Measurements from ENCODE around the gene SREK1IP1. TPM values are rescaled to one million over a fixed set of nuclear protein-coding genes. Genes with fewer than 3 reads are reported as not detected.

Gene SREK1IP1
- total RNA-seq, 3 donors from 2014 or later (not counting 1 experiment from before 2014, with no cell fraction given) = 20.2 to 28.0 (median 24.4) TPM

DNA sequence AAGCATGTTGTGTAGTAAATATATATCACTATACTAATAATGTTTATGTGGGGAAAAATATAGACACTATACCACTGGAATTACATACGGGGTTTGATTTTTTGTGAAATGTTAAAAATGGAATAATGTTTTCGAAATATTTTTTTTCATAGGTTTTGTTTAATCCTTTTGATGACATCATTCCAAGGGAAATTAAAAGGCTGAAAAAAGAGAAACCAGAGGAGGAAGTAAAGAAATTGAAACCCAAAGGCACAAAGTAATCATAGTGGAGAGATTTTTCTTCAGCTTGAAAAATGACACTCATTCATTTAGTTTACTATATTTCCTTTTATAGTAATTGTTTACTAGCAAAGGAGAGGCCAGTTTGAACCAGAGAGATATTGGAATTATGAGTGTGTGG lies 17.9 kb upstream of the SREK1IP1 start:
- Histone ChIP-seq H3K27me3 (ENCODE audit: control insufficient read depth, insufficient read depth, low read length) (no peaks in the 10 kb centered on the region), H3K36me3 (ENCODE audit: control insufficient read depth, insufficient read depth, low read length) (peaks cover 23% of the 10 kb centered on the region), H3K27ac (ENCODE audit: low read length) (no peak overlapping the region), H3K9me3 (ENCODE audit: control insufficient read depth, insufficient read depth, low read length) (no peaks in the 10 kb centered on the region), H3K4me3 (ENCODE audit: low read length) (no peak overlapping the region), H3K4me1 (ENCODE audit: control insufficient read depth, insufficient read depth, low read length) (no peaks in the 10 kb centered on the region)
- 80% methylated on average over 1 of the region's 2 CpGs for WGBS (ENCODE audit: insufficient coverage)
- no peak for DNase-seq
- intact Hi-C loops (cut with micrococcal nuclease) = no loop called here
- Mint-ChIP-seq H3K4me3 (no peak overlapping the region), H3K9me3 (no peaks in the 10 kb centered on the region), H3K4me1 (peaks cover 0 to 6% of the 10 kb centered on the region in 2 donors), H3K27me3 (ENCODE audit: low read depth in 2 of 2) (no peaks in the 10 kb centered on the region), H3K36me3 (peaks cover 8% of the 10 kb centered on the region), H3K27ac (no peak overlapping the region)
- no peak for ATAC-seq
- TF ChIP-seq, protein P1, sequence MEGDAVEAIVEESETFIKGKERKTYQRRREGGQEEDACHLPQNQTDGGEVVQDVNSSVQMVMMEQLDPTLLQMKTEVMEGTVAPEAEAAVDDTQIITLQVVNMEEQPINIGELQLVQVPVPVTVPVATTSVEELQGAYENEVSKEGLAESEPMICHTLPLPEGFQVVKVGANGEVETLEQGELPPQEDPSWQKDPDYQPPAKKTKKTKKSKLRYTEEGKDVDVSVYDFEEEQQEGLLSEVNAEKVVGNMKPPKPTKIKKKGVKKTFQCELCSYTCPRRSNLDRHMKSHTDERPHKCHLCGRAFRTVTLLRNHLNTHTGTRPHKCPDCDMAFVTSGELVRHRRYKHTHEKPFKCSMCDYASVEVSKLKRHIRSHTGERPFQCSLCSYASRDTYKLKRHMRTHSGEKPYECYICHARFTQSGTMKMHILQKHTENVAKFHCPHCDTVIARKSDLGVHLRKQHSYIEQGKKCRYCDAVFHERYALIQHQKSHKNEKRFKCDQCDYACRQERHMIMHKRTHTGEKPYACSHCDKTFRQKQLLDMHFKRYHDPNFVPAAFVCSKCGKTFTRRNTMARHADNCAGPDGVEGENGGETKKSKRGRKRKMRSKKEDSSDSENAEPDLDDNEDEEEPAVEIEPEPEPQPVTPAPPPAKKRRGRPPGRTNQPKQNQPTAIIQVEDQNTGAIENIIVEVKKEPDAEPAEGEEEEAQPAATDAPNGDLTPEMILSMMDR (IDR thresholded peaks at IDR 0.05) = no peak

DNA sequence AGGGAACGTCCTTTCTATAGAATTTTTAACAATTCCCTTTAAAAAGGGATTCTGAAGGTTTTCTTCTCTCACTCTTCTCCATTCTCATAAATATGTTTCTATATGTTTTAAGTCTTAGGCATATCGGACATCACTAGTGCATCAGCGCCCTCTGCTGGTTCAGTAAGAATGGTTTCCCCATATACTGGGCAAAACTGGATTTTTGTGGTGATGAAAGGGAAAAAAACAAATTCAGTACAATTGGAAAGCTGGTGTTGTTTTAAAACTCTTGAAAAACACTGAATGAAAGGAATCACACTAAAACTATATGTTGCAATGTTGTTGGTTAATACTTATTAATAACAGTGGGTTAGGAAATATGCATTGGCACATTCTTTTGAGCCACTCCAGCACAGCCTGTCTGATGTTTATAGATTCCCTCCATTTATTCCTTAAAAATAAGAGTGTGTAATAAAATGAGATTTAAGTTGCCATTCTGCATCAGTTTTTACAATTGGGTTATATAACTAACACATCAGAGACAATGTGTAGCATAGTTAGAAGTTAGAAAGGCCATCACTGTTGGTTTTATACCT lies 16.0 kb upstream of the SREK1IP1 start:
- TF ChIP-seq, protein P1 (IDR thresholded peaks at IDR 0.05) = peak; percentile 96
- H3K36me3 ChIP-seq (ENCODE audit: control insufficient read depth, insufficient read depth, low read length) = peaks cover 16% of the 10 kb centered on the region
- H3K27ac ChIP-seq (ENCODE audit: low read length) = no peak overlapping the region
- H3K4me1 ChIP-seq (ENCODE audit: control insufficient read depth, insufficient read depth, low read length) = no peaks in the 10 kb centered on the region
- no peaks in the 10 kb centered on the region for H3K9me3 Mint-ChIP-seq
- H3K27me3 ChIP-seq (ENCODE audit: control insufficient read depth, insufficient read depth, low read length) = no peaks in the 10 kb centered on the region
- no peak overlapping the region for H3K4me3 ChIP-seq (ENCODE audit: low read length)
- no peaks in the 10 kb centered on the region for H3K27me3 Mint-ChIP-seq (ENCODE audit: low read depth in 2 of 2)
- peaks cover 8% of the 10 kb centered on the region for H3K36me3 Mint-ChIP-seq
- DNase-seq (peak; percentile 54 to 91), ATAC-seq (peak; percentile 83 to 92 (median 85))
- no peak overlapping the region for H3K4me3 Mint-ChIP-seq
- no CpG with 5 or more reads among the region's 3 CpGs for whole genome bisulfite sequencing (ENCODE audit: insufficient coverage)
- H3K27ac Mint-ChIP-seq = no peak overlapping the region
- intact Hi-C loops (cut with micrococcal nuclease) = no loop called here
- no peaks in the 10 kb centered on the region for H3K9me3 ChIP-seq (ENCODE audit: control insufficient read depth, insufficient read depth, low read length)
- peaks cover 5 to 6% of the 10 kb centered on the region in 2 donors for H3K4me1 Mint-ChIP-seq

DNA sequence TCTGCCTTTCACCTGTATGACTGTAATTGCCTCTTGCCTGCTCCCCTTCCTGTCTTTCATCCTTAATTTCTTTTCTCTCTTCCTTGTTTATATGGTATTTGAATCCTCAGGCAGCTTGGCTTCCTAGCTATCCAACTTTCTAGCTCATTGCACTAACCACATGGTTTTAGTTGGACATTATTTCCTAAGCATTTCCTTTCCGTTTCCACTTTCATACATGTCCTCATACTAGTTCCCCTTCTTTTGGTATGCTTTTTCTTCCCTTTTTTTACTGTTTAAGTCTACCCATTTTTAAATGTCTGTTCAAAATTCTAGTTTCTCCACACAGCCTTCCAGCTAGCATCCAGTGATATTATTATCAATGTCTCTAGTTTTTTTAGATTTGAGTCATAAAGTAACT lies 6.8 kb upstream of the SREK1IP1 start:
- Mint-ChIP-seq H3K9me3 (no peaks in the 10 kb centered on the region), H3K36me3 (peaks cover 9% of the 10 kb centered on the region), H3K27ac (no peak overlapping the region), H3K4me3 (no peak overlapping the region), H3K4me1 (peaks cover 12 to 15% of the 10 kb centered on the region in 2 donors), H3K27me3 (ENCODE audit: low read depth in 2 of 2) (no peaks in the 10 kb centered on the region)
- intact Hi-C loops (cut with micrococcal nuclease) = no loop called here
- Histone ChIP-seq H3K27me3 (ENCODE audit: control insufficient read depth, insufficient read depth, low read length) (no peaks in the 10 kb centered on the region), H3K4me3 (ENCODE audit: low read length) (no peak overlapping the region), H3K27ac (ENCODE audit: low read length) (no peak overlapping the region), H3K4me1 (ENCODE audit: control insufficient read depth, insufficient read depth, low read length) (no peaks in the 10 kb centered on the region), H3K9me3 (ENCODE audit: control insufficient read depth, insufficient read depth, low read length) (no peaks in the 10 kb centered on the region), H3K36me3 (ENCODE audit: control insufficient read depth, insufficient read depth, low read length) (no peaks in the 10 kb centered on the region)
- TF ChIP-seq, protein P1 (IDR thresholded peaks at IDR 0.05) = no peak
- DNase-seq (no peak), ATAC-seq (no peak)
- 85% methylated on average over 1 of the region's 1 CpG for WGBS (ENCODE audit: insufficient coverage)

DNA sequence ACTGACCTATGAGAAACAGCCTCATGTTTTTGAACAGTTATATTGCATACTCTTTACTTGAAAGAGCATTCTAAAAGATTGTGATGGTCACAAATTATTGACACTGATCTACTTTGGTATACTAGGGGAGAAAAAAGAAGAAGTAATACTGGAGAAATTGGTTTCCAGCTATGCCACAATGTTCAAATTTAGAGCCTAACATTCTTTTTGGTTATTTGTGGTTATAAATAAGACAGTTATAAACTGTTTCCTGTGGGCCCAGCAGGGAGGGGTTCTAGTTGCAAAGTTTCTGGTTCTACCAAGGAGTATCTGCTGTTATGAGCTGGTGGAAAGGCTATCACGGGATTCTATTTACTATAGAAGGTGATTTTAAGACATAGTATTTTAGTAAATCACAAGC lies 5.0 kb upstream of the SREK1IP1 start:
- Histone ChIP-seq H3K4me1 (ENCODE audit: control insufficient read depth, insufficient read depth, low read length) (peaks cover 4% of the 10 kb centered on the region), H3K36me3 (ENCODE audit: control insufficient read depth, insufficient read depth, low read length) (no peaks in the 10 kb centered on the region), H3K4me3 (ENCODE audit: low read length) (no peak overlapping the region), H3K27me3 (ENCODE audit: control insufficient read depth, insufficient read depth, low read length) (no peaks in the 10 kb centered on the region), H3K9me3 (ENCODE audit: control insufficient read depth, insufficient read depth, low read length) (no peaks in the 10 kb centered on the region), H3K27ac (ENCODE audit: low read length) (no peak overlapping the region)
- WGBS (ENCODE audit: insufficient coverage) = 22% methylated on average over 1 of the region's 1 CpG
- peaks cover 9% of the 10 kb centered on the region for H3K36me3 Mint-ChIP-seq
- no peaks in the 10 kb centered on the region for H3K9me3 Mint-ChIP-seq
- H3K4me1 Mint-ChIP-seq = peaks cover 25% of the 10 kb centered on the region in 2 donors
- no peak overlapping the region for H3K4me3 Mint-ChIP-seq
- no peaks in the 10 kb centered on the region for H3K27me3 Mint-ChIP-seq (ENCODE audit: low read depth in 2 of 2)
- no peak for DNase-seq
- H3K27ac Mint-ChIP-seq = no peak overlapping the region
- intact Hi-C loops (cut with micrococcal nuclease) = no loop called here
- no peak for ATAC-seq
- TF ChIP-seq, protein P1 (IDR thresholded peaks at IDR 0.05) = no peak
